NB4 (cell line): ENCODE results near the gene C16orf46.
A peak's percentile ranks its signal among the peaks of the same experiment; 100 is the strongest.

Experiments
- MYC ChIP-seq: IDR thresholded peaks from 2 replicates; pipeline ENCODE4 v1.6.1; 2011; ENCODE audit warnings: low read depth, low read length
- POLR2A ChIP-seq: IDR thresholded peaks from 2 replicates; pipeline ENCODE4 v1.6.1; 2011; ENCODE audit warnings: mild to moderate bottlenecking; ENCODE audit not compliant: insufficient read length; ENCODE audit errors: extremely low read depth
- TF ChIP-seq, protein P1 (sequence below): IDR thresholded peaks from 2 replicates; pipeline ENCODE4 v1.6.1; 2011; ENCODE audit warnings: low read depth, low read length
- TF ChIP-seq, protein P2 (sequence below): IDR thresholded peaks from one replicate; pipeline ENCODE4 v1.5.1; 2012; ENCODE audit warnings: low read depth, low read length

DNA sequence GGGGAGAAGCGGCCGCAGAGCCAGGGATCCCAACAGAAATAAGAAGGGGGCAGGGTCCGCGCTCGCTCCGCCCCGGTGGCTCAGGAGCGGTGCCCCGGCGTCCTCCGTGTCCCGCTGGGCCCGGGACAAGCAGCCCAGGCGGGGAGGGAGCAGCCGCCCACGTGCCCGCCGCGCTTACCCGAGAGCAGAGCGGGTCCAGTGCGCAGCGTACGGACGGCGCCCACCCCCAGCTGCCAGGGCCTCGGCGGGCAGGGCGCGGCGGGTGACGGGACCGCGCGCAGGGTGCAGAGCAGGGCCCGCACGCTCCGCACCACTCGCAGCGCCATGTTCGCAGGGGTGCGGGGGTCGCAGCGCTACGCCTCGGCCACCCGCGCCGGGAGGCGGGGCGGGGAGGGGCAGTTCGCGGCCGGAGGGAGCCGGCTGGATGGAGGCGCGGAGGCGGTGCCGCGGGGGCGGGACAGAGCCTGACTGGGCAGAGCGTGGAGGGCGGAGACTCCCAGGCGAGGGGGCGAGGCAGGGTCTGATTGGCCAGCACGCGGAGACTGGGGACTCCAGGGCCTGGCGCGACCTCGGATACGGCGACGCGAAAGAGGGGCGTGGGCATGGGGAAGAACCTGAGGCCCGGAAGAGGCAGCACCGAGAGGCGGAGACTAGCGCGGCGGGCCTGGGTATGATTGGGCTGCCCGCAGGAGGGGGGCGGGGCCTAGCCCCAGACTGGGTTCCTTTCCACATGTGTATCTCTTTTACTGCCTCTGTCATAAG lies 19.1 kb upstream of the C16orf46 start, which contains the start of gene GCSH:
- TF ChIP-seq POLR2A (peak; percentile 58), MYC (peak; percentile 55)
- TF ChIP-seq, protein P1, sequence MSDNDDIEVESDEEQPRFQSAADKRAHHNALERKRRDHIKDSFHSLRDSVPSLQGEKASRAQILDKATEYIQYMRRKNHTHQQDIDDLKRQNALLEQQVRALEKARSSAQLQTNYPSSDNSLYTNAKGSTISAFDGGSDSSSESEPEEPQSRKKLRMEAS, result peak; percentile 23; the same call in 1 of the 2 replicates
- TF ChIP-seq, protein P2, sequence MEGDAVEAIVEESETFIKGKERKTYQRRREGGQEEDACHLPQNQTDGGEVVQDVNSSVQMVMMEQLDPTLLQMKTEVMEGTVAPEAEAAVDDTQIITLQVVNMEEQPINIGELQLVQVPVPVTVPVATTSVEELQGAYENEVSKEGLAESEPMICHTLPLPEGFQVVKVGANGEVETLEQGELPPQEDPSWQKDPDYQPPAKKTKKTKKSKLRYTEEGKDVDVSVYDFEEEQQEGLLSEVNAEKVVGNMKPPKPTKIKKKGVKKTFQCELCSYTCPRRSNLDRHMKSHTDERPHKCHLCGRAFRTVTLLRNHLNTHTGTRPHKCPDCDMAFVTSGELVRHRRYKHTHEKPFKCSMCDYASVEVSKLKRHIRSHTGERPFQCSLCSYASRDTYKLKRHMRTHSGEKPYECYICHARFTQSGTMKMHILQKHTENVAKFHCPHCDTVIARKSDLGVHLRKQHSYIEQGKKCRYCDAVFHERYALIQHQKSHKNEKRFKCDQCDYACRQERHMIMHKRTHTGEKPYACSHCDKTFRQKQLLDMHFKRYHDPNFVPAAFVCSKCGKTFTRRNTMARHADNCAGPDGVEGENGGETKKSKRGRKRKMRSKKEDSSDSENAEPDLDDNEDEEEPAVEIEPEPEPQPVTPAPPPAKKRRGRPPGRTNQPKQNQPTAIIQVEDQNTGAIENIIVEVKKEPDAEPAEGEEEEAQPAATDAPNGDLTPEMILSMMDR, result no peak
